Stimulated activated CD4-positive, alpha-beta T cell treated with anti-CD3 and anti-CD28 coated beads, Interleukin-15, amount 100 ng/mL, for 24 hours (primary cell): ENCODE measurements around the gene NAPEPLD.
"Not testable (repeated sequence)": the region's sequence is repeated elsewhere in the genome, so short reads cannot be mapped to it uniquely, and the experiment has no call there.

ENCODE experiments used
- DNase-seq: peaks from one replicate; pipeline ENCODE4 v3.0.0-alpha.2; 2020

NAPEPLD gene

GRCh38 chr7:103143868-103144267 is 5.0 kb downstream of the NAPEPLD start:
- no peak for DNase-seq

- DNase-seq = no peak
Measured at GRCh38 chr7:103142494-103142893, 6.4 kb downstream of the NAPEPLD start.

- DNase-seq = no peak
Measured at GRCh38 chr7:103141753-103142404, 7.0 kb downstream of the NAPEPLD start.

GRCh38 chr7:103140685-103141084 is 8.2 kb downstream of the NAPEPLD start:
- no peak for DNase-seq

- no peak for DNase-seq
Measured at GRCh38 chr7:103140061-103140460, 8.8 kb downstream of the NAPEPLD start.

GRCh38 chr7:103134836-103135554 is 13.9 kb downstream of the NAPEPLD start:
- no peak for DNase-seq

GRCh38 chr7:103132995-103133688 is 15.8 kb downstream of the NAPEPLD start:
- DNase-seq = no peak

- DNase-seq = no peak
Measured at GRCh38 chr7:103130901-103131624, 17.8 kb downstream of the NAPEPLD start.

GRCh38 chr7:103129702-103130549 is 19.0 kb downstream of the NAPEPLD start:
- DNase-seq = no peak

GRCh38 chr7:103127006-103127405 is 21.9 kb downstream of the NAPEPLD start:
- DNase-seq = no peak

GRCh38 chr7:103124429-103124979 is 24.4 kb downstream of the NAPEPLD start:
- DNase-seq = no peak

GRCh38 chr7:103123529-103123928 is 25.4 kb downstream of the NAPEPLD start:
- no peak for DNase-seq

- no peak for DNase-seq
Measured at GRCh38 chr7:103121641-103122040, 27.3 kb downstream of the NAPEPLD start.

GRCh38 chr7:103120362-103120761 is 28.5 kb downstream of the NAPEPLD start:
- no peak for DNase-seq

GRCh38 chr7:103119791-103120291 is 29.1 kb downstream of the NAPEPLD start:
- DNase-seq = no peak

GRCh38 chr7:103117465-103117864 is 31.4 kb downstream of the NAPEPLD start:
- DNase-seq = no peak

GRCh38 chr7:103116991-103117390 is 31.9 kb downstream of the NAPEPLD start:
- DNase-seq = no peak

GRCh38 chr7:103116511-103116910 is 32.4 kb downstream of the NAPEPLD start:
- DNase-seq = no peak

- no peak for DNase-seq
Measured at GRCh38 chr7:103115771-103116170, 33.1 kb downstream of the NAPEPLD start.

- DNase-seq = no peak
Measured at GRCh38 chr7:103114576-103115008, 34.3 kb downstream of the NAPEPLD start.

GRCh38 chr7:103113164-103113563 is 35.7 kb downstream of the NAPEPLD start:
- DNase-seq = no peak

- DNase-seq = not testable (repeated sequence)
Measured at GRCh38 chr7:103106703-103107070, 42.2 kb downstream of the NAPEPLD start.
